Cardiac fibroblast (primary cell): Measurements from ENCODE around the gene TAS2R4.
A peak's percentile ranks its signal among the peaks of the same experiment; 100 is the strongest.
"Not testable (repeated sequence)": the region's sequence is repeated elsewhere in the genome, so short reads cannot be mapped to it uniquely, and the experiment has no call there.

ENCODE experiments used
- DNase-seq, 2 donors: peaks; one replicate each; pipeline versions ENCODE4 v3.0.0 to v3.0.0-alpha.2; 2010; ENCODE audit warnings: low read depth in 2 of 2
- H3K4me3 ChIP-seq, 2 donors: replicated peaks in 1 of 2; 1 replicate in 1 of 2; 2 replicates in 1 of 2; pipeline ENCODE4 v1.5.1; 2011; ENCODE audit warnings: low read depth in 2 of 2, low read length in 2 of 2, mild to moderate bottlenecking in 2 of 2, moderate library complexity in 1 of 2
- CTCF ChIP-seq: IDR thresholded peaks from one replicate; pipeline ENCODE4 v1.5.1; 2011; ENCODE audit warnings: low read depth, mild to moderate bottlenecking, low read length, inconsistent platforms

The TAS2R4 gene

GRCh38 chr7:141739250-141739649 is 37.2 kb upstream of the TAS2R4 start:
- TF ChIP-seq CTCF = no peak
- H3K4me3 ChIP-seq = peak overlapping the region; percentile 89 to 96
- DNase-seq = no peak

GRCh38 chr7:141742229-141742628 is 34.2 kb upstream of the TAS2R4 start:
- no peak overlapping the region for H3K4me3 ChIP-seq
- DNase-seq = no peak
- TF ChIP-seq CTCF = no peak

- H3K4me3 ChIP-seq = no peak overlapping the region
- no peak for TF ChIP-seq CTCF
- DNase-seq = no peak
Observed at GRCh38 chr7:141744131-141744530, 32.3 kb upstream of the TAS2R4 start.

- H3K4me3 ChIP-seq = no peak overlapping the region
- no peak for TF ChIP-seq CTCF
- DNase-seq = peak in 1 of 2 donors; percentile 29
Observed at GRCh38 chr7:141748396-141748795, 28.1 kb upstream of the TAS2R4 start.

GRCh38 chr7:141751904-141752303 is 24.6 kb upstream of the TAS2R4 start:
- peak; percentile 17 to 23 for DNase-seq
- H3K4me3 ChIP-seq = not testable (repeated sequence)

GRCh38 chr7:141752634-141753033 is 23.8 kb upstream of the TAS2R4 start:
- peak; percentile 30 for TF ChIP-seq CTCF
- peak in 1 of 2 donors; percentile 26 for DNase-seq
- no peak overlapping the region for H3K4me3 ChIP-seq

GRCh38 chr7:141754939-141755338 is 21.5 kb upstream of the TAS2R4 start:
- peak; percentile 16 to 54 for DNase-seq
- peak; percentile 51 for TF ChIP-seq CTCF
- H3K4me3 ChIP-seq = no peak overlapping the region
